WTC11 (cell line): ENCODE data around the gene LBHD2. TPM values are rescaled to one million over a fixed set of nuclear protein-coding genes. Genes with fewer than 3 reads are reported as not detected.

Experiments
- ATAC-seq: fragments of 200-7000 bp; cut with Tn5 transposase; 2 replicates; pipeline ENCODE4 v1.10.0; 2021; ENCODE audit warnings: mild to moderate bottlenecking, moderate library complexity
- CTCF ChIA-PET: fragments of 300-600 bp; sonication (Branson Sonifier 250); formaldehyde crosslinking; loops from one replicate; lab custom pipeline; 2021; ENCODE audit warnings: antibody characterized with exemption; lab: Charles Lee
- POLR2A ChIA-PET: fragments of 350-600 bp; sonication (Branson Sonifier 250); formaldehyde crosslinking; loops from one replicate; lab custom pipeline; 2021; ENCODE audit warnings: antibody characterized with exemption; lab: Charles Lee
- DNase-seq: peaks from one replicate; pipeline ENCODE4 v3.0.0; 2021; ENCODE audit warnings: low spot score
- H3K27ac Mint-ChIP-seq: 2 replicates; pipeline ENCODE4 v1.8.0; 2021; ENCODE audit warnings: mixed read lengths
- H3K27me3 Mint-ChIP-seq: 2 replicates; pipeline ENCODE4 v1.8.0; 2021; ENCODE audit warnings: low read depth, mild to moderate bottlenecking, moderate library complexity, mixed read lengths
- H3K36me3 Mint-ChIP-seq: 2 replicates; pipeline ENCODE4 v1.8.0; 2021; ENCODE audit warnings: mixed read lengths
- H3K4me1 Mint-ChIP-seq: 2 replicates; pipeline ENCODE4 v1.8.0; 2022; ENCODE audit warnings: mixed read lengths
- H3K4me3 Mint-ChIP-seq: 2 replicates; pipeline ENCODE4 v1.8.0; 2021; ENCODE audit warnings: mild to moderate bottlenecking, moderate library complexity, mixed read lengths
- H3K9me3 Mint-ChIP-seq: 2 replicates; pipeline ENCODE4 v1.8.0; 2021; ENCODE audit warnings: mixed read lengths
- ETV6 ChIP-seq: sonication (generic); formaldehyde crosslinking; IDR thresholded peaks from 2 replicates; pipeline ENCODE4 v1.8.1; 2022; ENCODE audit warnings: mild to moderate bottlenecking, missing genetic modification reagents
- GRHL2 ChIP-seq: fragments of 250-450 bp; sonication (Bioruptor Pico); IDR thresholded peaks from 2 replicates; pipeline ENCODE4 v1.8.0; 2022; ENCODE audit warnings: mild to moderate bottlenecking, moderate library complexity; ENCODE audit not compliant: insufficient replicate concordance, severe bottlenecking
- GTF2I ChIP-seq: fragments of 250-450 bp; sonication (Bioruptor Pico); conservative IDR thresholded peaks from 2 replicates; pipeline ENCODE4 v1.4.0; 2021; ENCODE audit warnings: mild to moderate bottlenecking
- ZNF396 ChIP-seq: fragments of 250-450 bp; sonication (Bioruptor Pico); IDR thresholded peaks from 2 replicates; pipeline ENCODE4 v1.8.0; 2021; ENCODE audit warnings: mild to moderate bottlenecking, moderate library complexity, borderline replicate concordance
- ZNF423 ChIP-seq: fragments of 250-450 bp; sonication (Bioruptor Pico); IDR thresholded peaks from 2 replicates; pipeline ENCODE4 v2.1.2; 2022; ENCODE audit warnings: mild to moderate bottlenecking, moderate library complexity
- total RNA-seq: library from RNA; stranded (reverse); gene quantifications from 3 replicates; pipeline ENCODE4 v1.2.3, GENCODE V29; 2021
- TF ChIP-seq, protein P1 (sequence below): sonication (generic); formaldehyde crosslinking; IDR thresholded peaks from 2 replicates; pipeline ENCODE4 v1.8.0; 2022; ENCODE audit warnings: mild to moderate bottlenecking, missing genetic modification reagents
- TF ChIP-seq, protein P2 (sequence below): sonication (generic); formaldehyde crosslinking; IDR thresholded peaks from 2 replicates; pipeline ENCODE4 v1.8.1; 2023; ENCODE audit warnings: mild to moderate bottlenecking, moderate library complexity, missing genetic modification reagents
- TF ChIP-seq, protein P3 (sequence below): fragments of 200-600 bp; IDR thresholded peaks from 2 replicates; pipeline ENCODE4 v1.8.0; 2022; ENCODE audit warnings: antibody characterized with exemption
- TF ChIP-seq, protein P4 (sequence below): sonication (generic); formaldehyde crosslinking; IDR thresholded peaks from 2 replicates; pipeline ENCODE4 v1.8.1; 2023; ENCODE audit warnings: mild to moderate bottlenecking, missing genetic modification reagents, moderate library complexity
- TF ChIP-seq, protein P5 (sequence below): fragments of 250-450 bp; sonication (Bioruptor Pico); IDR thresholded peaks from 2 replicates; pipeline ENCODE4 v1.9.0; 2021; ENCODE audit warnings: mild to moderate bottlenecking, borderline replicate concordance

LBHD2 gene
- total RNA-seq, 1 experiment from 2014 or later: not detected

DNA sequence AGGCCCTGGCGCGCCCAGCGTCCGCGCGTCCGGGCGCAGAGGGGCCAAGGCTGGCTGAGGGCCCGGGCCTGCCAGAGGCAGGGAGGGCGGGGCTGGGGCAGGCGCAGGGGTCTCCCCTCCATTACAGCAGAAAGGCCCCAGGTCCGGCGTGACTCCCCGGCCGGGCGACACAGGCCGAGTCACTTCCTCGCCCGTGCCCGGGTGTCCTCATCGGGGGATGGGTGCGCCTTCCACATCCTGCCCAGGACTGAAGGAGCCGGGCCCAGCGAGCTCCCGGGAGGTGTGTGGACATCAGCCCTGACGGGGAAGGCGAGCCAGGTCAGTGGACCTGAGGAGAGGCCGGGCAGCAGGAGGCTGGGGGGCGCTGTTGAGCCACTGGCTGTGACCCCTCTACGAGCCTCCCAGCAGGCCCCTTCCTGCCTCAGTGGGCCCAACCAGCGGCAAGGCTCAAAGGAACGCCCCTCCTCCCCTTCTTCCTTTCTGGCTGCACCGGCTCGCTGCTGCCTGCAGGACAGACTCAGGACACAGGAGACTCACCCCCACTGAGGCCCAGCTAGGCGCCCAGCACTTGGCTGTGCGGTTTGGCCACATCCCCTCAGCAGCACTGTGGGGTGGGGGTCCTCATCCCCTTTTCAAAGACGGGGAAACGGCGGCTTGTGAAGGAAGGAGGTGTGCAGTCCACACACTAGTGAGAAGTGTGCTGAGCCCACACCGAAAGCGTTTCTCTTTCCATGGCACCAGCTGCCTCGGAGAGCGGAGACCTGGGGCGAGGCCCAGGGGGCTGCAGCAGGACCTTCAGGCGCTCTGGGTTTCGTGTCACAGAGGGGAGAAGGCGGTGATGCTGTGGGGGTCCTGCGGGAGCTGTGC lies 39.9 kb downstream of the LBHD2 start:
- ChIA-PET CTCF (interaction anchor here (0.5 to 12.3 kb wide), 19 partner anchors 11 to 753 kb away, joined by 3 to 199 read pairs (median 4); partner anchors contain the start of gene EIF5), POLR2A (interaction anchor here (0.5 kb wide), 1 partner anchor 28 kb away, joined by 3 read pairs; no protein-coding TSS in a partner anchor)
- TF ChIP-seq, protein P1, sequence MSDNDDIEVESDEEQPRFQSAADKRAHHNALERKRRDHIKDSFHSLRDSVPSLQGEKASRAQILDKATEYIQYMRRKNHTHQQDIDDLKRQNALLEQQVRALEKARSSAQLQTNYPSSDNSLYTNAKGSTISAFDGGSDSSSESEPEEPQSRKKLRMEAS (CRISPR knock-in tag): 0 out of 2 replicates have a peak, but pooled peaks have one; percentile 19
- TF ChIP-seq, protein P2, sequence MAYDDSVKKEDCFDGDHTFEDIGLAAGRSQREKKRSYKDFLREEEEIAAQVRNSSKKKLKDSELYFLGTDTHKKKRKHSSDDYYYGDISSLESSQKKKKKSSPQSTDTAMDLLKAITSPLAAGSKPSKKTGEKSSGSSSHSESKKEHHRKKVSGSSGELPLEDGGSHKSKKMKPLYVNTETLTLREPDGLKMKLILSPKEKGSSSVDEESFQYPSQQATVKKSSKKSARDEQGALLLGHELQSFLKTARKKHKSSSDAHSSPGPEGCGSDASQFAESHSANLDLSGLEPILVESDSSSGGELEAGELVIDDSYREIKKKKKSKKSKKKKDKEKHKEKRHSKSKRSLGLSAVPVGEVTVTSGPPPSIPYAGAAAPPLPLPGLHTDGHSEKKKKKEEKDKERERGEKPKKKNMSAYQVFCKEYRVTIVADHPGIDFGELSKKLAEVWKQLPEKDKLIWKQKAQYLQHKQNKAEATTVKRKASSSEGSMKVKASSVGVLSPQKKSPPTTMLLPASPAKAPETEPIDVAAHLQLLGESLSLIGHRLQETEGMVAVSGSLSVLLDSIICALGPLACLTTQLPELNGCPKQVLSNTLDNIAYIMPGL (CRISPR knock-in tag): 0 out of 2 replicates have a peak, but pooled peaks have one; percentile 38
- TF ChIP-seq, protein P3, sequence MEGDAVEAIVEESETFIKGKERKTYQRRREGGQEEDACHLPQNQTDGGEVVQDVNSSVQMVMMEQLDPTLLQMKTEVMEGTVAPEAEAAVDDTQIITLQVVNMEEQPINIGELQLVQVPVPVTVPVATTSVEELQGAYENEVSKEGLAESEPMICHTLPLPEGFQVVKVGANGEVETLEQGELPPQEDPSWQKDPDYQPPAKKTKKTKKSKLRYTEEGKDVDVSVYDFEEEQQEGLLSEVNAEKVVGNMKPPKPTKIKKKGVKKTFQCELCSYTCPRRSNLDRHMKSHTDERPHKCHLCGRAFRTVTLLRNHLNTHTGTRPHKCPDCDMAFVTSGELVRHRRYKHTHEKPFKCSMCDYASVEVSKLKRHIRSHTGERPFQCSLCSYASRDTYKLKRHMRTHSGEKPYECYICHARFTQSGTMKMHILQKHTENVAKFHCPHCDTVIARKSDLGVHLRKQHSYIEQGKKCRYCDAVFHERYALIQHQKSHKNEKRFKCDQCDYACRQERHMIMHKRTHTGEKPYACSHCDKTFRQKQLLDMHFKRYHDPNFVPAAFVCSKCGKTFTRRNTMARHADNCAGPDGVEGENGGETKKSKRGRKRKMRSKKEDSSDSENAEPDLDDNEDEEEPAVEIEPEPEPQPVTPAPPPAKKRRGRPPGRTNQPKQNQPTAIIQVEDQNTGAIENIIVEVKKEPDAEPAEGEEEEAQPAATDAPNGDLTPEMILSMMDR: 0 out of 2 replicates have a peak, but pooled peaks have one; percentile 24
- TF ChIP-seq GTF2I (CRISPR knock-in tag): no peak
- no peak for TF ChIP-seq ZNF396
- TF ChIP-seq ZNF423 (CRISPR knock-in tag): peak; percentile 10; the same call in 1 of the 2 replicates
- TF ChIP-seq, protein P4, sequence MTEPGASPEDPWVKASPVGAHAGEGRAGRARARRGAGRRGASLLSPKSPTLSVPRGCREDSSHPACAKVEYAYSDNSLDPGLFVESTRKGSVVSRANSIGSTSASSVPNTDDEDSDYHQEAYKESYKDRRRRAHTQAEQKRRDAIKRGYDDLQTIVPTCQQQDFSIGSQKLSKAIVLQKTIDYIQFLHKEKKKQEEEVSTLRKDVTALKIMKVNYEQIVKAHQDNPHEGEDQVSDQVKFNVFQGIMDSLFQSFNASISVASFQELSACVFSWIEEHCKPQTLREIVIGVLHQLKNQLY (CRISPR knock-in tag): no peak
- no peak overlapping the region for H3K27ac Mint-ChIP-seq
- H3K36me3 Mint-ChIP-seq: no peaks in the 10 kb centered on the region
- H3K9me3 Mint-ChIP-seq: no peaks in the 10 kb centered on the region
- H3K4me3 Mint-ChIP-seq: peak overlapping the region; percentile 47
- ATAC-seq: peak; percentile 6
- H3K4me1 Mint-ChIP-seq: peaks cover 21% of the 10 kb centered on the region
- peak; percentile 60 for DNase-seq
- H3K27me3 Mint-ChIP-seq: peaks cover 40% of the 10 kb centered on the region

DNA sequence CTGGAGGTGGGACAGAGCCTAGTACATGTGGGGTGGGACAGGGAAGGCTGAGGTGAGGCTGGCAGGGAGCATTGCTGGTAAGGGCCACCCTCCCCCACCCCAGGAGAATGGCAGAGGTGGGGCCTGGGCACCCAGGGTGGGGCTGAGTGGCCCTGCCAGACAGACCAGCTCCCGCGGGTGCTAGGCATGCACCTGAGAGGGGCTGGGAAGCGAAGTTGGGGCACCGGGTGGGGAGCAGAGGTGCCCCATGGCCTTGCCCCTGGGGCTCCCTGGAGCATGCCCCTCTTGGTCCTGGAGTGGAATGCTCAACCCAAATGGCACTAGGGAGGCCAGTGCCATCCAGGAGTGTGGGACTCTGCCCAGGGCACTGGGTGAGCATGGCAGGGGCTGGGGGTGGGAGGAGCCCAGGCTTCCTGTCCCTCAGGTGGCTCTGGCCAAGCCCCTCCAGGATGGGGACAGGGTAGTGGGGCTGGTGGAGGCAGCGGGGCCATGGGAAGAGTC lies 40.5 kb downstream of the LBHD2 start:
- H3K4me1 Mint-ChIP-seq: peaks cover 21% of the 10 kb centered on the region
- H3K27ac Mint-ChIP-seq: no peak overlapping the region
- peaks cover 40% of the 10 kb centered on the region for H3K27me3 Mint-ChIP-seq
- TF ChIP-seq GRHL2 (CRISPR knock-in tag) (no peak), ETV6 (no peak)
- TF ChIP-seq, protein P5, sequence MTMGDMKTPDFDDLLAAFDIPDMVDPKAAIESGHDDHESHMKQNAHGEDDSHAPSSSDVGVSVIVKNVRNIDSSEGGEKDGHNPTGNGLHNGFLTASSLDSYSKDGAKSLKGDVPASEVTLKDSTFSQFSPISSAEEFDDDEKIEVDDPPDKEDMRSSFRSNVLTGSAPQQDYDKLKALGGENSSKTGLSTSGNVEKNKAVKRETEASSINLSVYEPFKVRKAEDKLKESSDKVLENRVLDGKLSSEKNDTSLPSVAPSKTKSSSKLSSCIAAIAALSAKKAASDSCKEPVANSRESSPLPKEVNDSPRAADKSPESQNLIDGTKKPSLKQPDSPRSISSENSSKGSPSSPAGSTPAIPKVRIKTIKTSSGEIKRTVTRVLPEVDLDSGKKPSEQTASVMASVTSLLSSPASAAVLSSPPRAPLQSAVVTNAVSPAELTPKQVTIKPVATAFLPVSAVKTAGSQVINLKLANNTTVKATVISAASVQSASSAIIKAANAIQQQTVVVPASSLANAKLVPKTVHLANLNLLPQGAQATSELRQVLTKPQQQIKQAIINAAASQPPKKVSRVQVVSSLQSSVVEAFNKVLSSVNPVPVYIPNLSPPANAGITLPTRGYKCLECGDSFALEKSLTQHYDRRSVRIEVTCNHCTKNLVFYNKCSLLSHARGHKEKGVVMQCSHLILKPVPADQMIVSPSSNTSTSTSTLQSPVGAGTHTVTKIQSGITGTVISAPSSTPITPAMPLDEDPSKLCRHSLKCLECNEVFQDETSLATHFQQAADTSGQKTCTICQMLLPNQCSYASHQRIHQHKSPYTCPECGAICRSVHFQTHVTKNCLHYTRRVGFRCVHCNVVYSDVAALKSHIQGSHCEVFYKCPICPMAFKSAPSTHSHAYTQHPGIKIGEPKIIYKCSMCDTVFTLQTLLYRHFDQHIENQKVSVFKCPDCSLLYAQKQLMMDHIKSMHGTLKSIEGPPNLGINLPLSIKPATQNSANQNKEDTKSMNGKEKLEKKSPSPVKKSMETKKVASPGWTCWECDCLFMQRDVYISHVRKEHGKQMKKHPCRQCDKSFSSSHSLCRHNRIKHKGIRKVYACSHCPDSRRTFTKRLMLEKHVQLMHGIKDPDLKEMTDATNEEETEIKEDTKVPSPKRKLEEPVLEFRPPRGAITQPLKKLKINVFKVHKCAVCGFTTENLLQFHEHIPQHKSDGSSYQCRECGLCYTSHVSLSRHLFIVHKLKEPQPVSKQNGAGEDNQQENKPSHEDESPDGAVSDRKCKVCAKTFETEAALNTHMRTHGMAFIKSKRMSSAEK: no peak
- no peaks in the 10 kb centered on the region for H3K36me3 Mint-ChIP-seq
- no peak for DNase-seq
- POLR2A ChIA-PET: no interaction called here
- CTCF ChIA-PET: interaction anchor here (1.3 to 12.3 kb wide), 5 partner anchors 12 to 25 kb away, joined by 4 to 199 read pairs (median 6); no protein-coding TSS in a partner anchor
- no peak for ATAC-seq
- H3K4me3 Mint-ChIP-seq: no peak overlapping the region
- no peaks in the 10 kb centered on the region for H3K9me3 Mint-ChIP-seq
